Epithelial cell of esophagus (primary cell): ENCODE data around the gene HIF3A.
"Not testable (repeated sequence)": the region's sequence is repeated elsewhere in the genome, so short reads cannot be mapped to it uniquely, and the experiment has no call there.

Experiments
- DNase-seq: peaks from one replicate; pipeline ENCODE4 v3.0.0; 2010; ENCODE audit warnings: low read depth
- H3K4me3 ChIP-seq: 2 replicates; pipeline ENCODE4 v1.5.1; 2011; ENCODE audit warnings: mild to moderate bottlenecking, low read length, control low read depth
- TF ChIP-seq, protein P1 (sequence below): IDR thresholded peaks from 2 replicates; pipeline ENCODE4 v1.5.1; 2011; ENCODE audit warnings: low read depth, mild to moderate bottlenecking, low read length, control low read depth, inconsistent platforms; ENCODE audit not compliant: insufficient read depth; ENCODE audit errors: missing control alignments

The HIF3A gene

DNA sequence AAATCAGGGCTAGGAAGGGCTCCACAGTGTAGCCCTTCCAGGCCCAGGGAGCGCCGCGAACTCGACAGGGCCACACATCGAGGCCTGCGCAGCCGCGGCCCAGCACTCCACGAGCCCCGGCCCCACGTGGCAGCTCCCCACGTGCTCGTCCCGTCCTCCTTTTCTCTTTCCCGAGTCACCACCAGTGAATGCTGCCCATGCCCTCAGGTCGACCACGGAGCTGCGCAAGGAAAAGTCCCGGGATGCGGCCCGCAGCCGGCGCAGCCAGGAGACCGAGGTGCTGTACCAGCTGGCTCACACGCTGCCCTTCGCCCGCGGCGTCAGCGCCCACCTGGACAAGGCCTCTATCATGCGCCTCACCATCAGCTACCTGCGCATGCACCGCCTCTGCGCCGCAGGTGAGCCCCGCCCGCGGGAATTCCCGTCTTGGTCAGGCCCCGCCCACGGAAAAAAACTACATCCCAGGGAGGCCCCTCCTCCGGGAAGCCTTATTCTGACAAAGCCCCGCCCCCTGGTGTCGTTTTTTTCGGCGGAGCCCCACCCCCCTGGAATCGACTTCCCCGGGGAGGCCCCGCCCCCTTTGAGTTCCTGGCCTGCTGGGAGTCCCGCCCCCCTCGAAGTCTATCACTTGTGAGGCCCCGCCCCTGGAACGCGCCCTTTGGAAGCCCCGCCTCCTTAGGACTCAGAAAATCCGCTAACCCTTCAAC, 7.0 kb downstream of the HIF3A start:
- TF ChIP-seq, protein P1, sequence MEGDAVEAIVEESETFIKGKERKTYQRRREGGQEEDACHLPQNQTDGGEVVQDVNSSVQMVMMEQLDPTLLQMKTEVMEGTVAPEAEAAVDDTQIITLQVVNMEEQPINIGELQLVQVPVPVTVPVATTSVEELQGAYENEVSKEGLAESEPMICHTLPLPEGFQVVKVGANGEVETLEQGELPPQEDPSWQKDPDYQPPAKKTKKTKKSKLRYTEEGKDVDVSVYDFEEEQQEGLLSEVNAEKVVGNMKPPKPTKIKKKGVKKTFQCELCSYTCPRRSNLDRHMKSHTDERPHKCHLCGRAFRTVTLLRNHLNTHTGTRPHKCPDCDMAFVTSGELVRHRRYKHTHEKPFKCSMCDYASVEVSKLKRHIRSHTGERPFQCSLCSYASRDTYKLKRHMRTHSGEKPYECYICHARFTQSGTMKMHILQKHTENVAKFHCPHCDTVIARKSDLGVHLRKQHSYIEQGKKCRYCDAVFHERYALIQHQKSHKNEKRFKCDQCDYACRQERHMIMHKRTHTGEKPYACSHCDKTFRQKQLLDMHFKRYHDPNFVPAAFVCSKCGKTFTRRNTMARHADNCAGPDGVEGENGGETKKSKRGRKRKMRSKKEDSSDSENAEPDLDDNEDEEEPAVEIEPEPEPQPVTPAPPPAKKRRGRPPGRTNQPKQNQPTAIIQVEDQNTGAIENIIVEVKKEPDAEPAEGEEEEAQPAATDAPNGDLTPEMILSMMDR: no peak
- H3K4me3 ChIP-seq: peak overlapping the region; percentile 3
- DNase-seq: peak; percentile 68

DNA sequence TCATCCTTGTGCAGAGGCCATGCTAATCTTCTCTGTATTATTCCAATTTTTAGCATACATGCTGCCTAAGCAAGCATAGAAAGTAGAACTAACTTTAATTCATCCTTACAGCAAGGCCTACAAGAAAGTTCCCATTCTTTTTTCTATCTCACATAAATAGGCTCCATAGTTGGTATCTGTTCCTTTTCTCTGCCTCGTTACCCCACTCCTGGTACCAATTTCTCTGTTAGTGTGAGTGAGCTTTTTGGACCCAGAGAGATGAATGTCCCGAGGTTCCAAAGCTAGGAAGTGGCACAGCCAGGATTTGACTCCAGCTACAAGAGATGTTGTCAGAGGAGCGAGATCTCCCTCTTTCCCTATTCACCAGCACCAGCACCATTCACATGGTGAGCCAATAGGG, 9.7 kb downstream of the HIF3A start:
- no peak for DNase-seq
- no peak overlapping the region for H3K4me3 ChIP-seq
- TF ChIP-seq, protein P1: no peak

DNA sequence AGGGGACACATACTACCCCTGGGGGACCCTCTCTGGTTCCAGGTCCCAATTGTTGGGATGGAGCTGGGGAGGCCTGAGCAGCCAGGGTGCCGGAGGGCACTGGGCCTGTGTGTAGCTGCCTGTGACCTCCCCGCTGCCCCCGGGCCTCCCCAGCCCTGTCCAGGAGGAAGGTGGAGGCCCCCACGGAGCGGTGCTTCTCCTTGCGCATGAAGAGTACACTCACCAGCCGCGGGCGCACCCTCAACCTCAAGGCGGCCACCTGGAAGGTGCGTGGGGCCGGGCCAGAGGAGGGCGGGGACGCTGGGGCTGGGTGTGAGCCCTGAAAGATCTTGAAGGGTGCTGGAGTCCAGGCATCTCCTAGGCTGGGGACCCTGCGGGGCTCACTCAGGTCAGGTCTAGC, 11.7 kb downstream of the HIF3A start:
- no peak overlapping the region for H3K4me3 ChIP-seq
- TF ChIP-seq, protein P1: no peak
- DNase-seq: no peak

DNA sequence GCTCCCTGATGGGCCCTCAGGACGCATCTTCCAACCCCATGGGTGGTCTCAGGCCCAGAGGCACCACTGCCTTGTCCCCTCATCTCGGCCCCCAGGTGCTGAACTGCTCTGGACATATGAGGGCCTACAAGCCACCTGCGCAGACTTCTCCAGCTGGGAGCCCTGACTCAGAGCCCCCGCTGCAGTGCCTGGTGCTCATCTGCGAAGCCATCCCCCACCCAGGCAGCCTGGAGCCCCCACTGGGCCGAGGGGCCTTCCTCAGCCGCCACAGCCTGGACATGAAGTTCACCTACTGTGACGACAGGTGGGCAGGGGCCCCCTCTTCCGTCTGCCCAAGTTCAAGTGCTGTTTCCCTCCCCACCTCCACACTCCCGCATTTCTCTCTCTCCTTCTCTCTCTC, 12.2 kb downstream of the HIF3A start:
- H3K4me3 ChIP-seq: no peak overlapping the region
- no peak for DNase-seq
- TF ChIP-seq, protein P1: no peak

DNA sequence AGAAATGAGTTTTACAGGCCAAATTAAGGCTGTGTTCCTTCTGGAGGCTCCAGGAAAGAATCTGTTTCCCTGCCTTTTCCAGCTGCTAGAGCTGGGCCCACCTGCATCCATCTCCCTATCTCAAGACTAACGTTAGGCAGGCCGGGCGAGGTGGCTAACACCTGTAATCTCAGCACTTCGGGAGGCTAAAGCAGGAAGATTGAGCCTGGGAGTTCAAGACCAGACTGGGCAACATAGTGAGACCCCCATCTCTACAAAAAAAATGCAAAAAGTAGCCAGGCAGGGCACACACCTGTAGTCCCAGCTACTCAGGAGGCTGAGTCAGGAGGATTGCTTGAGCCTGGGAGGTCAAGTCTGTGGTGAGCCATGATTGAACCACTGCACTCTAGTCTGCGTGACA, 14.6 kb downstream of the HIF3A start:
- TF ChIP-seq, protein P1: no peak
- DNase-seq: no peak
- H3K4me3 ChIP-seq: no peak overlapping the region

DNA sequence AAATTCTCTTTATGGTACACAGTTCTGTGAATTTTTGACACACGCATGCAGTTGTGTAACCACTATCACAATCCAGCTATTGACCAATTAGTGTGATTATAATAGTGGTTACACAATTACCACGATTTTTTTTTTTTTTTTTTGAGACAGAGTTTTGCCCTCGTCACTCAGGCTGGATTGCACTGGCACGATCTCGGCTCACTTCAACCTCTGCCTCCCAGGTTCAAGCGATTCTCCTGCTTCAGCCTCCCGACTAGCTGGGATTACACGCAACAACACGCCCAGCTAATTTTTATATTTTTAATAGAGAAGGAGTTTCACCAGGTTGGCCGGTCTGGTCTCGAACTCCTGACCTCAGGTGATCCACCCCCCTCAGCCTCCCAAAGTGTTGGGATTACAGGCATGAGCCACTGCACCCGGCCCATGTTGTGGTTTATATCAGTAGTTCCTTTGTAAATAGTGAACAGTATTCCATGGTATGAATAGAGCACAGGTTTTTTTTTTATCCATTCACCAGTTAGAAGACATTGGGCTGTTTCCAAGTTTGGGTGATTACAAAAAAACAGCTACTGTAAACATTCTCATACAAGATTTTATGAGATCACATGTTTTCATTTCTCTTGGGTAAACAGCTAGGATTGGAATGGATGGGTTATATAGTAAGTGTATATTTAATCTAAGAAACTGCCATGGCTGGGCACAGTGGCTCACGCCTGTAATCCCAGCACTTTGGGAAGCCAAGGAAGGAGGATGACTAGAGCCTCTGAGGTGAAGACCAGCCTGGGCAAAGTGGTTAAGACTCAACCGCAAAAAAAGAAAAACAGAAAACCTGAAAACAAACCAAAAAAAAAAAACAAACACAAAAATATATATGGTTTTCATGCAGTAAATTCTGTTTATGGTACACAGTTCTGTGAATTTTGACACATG, 17.0 kb downstream of the HIF3A start:
- H3K4me3 ChIP-seq, DNase-seq: not testable (repeated sequence)

DNA sequence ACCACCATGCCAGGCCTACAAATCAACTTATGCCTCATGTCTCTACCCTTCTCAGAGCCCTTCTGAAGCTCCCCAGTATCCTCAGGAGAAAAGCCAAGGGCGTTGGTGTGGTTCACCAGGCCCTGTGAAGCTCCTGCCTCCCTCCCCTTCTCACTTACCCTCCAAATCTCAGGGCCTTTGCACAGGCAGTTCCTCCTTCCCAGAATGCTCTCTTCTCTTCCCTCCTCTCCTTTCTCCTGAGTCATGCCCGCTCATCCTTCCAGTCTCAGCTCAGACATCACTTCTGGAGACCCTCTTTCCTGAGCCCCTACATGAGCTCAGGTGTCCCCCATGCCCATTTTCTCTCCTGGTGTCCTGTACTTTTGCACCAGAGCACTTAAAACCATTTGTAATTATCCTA, 20.5 kb downstream of the HIF3A start:
- TF ChIP-seq, protein P1: no peak
- no peak for DNase-seq
- no peak overlapping the region for H3K4me3 ChIP-seq
